Measurements from ENCODE around the gene JOSD1.

DNA sequence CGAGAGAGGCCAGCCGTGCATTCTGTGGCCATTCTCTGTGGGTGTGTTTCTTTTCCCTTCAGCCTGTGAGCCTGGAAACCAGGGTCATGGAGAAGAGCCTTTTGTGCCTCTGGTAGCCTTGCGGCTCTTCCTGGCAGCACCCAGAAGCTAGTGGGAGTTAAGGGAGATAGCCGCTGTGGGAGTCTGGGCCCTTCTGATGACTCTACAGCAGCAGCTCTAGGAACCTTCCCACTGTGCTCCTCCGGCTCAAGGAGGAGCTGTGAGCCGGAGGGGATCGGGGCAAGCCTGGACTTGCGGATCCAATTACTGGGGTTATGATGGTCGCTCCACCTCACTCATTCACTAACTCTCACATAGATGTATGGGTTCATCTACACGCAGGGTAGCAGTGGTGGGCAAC, 15.5 kb upstream of the JOSD1 start:
- TF ChIP-seq POLR2A (IDR thresholded peaks at IDR 0.05; ENCODE audit: low read depth, low read length) = no peak
- TF ChIP-seq, protein P1, sequence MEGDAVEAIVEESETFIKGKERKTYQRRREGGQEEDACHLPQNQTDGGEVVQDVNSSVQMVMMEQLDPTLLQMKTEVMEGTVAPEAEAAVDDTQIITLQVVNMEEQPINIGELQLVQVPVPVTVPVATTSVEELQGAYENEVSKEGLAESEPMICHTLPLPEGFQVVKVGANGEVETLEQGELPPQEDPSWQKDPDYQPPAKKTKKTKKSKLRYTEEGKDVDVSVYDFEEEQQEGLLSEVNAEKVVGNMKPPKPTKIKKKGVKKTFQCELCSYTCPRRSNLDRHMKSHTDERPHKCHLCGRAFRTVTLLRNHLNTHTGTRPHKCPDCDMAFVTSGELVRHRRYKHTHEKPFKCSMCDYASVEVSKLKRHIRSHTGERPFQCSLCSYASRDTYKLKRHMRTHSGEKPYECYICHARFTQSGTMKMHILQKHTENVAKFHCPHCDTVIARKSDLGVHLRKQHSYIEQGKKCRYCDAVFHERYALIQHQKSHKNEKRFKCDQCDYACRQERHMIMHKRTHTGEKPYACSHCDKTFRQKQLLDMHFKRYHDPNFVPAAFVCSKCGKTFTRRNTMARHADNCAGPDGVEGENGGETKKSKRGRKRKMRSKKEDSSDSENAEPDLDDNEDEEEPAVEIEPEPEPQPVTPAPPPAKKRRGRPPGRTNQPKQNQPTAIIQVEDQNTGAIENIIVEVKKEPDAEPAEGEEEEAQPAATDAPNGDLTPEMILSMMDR (conservative IDR thresholded peaks at IDR 0.05; ENCODE audit: low read depth, low read length) = no peak
- TF ChIP-seq RFX5 (IDR thresholded peaks at IDR 0.05; ENCODE audit: low read depth, low read length) = no peak
- no peak for TF ChIP-seq MAZ (IDR thresholded peaks at IDR 0.05; ENCODE audit: borderline replicate concordance, low read depth, low read length)
- TF ChIP-seq MAFK (IDR thresholded peaks at IDR 0.05; ENCODE audit: low read depth, low read length) = no peak
- no peak for TF ChIP-seq RAD21 (IDR thresholded peaks at IDR 0.05; ENCODE audit: low read length)
- no peak for TF ChIP-seq CHD1 (IDR thresholded peaks at IDR 0.05; ENCODE audit: low read depth, low read length)
- no peak for TF ChIP-seq SMC3 (IDR thresholded peaks at IDR 0.05; ENCODE audit: low read depth, low read length)
- no peak for TF ChIP-seq RCOR1 (IDR thresholded peaks at IDR 0.05; ENCODE audit: insufficient replicate concordance, low read length)
- no peak for TF ChIP-seq MXI1 (IDR thresholded peaks at IDR 0.05; ENCODE audit: borderline replicate concordance, low read depth, low read length)
- no peak for TF ChIP-seq BHLHE40 (IDR thresholded peaks at IDR 0.05; ENCODE audit: low read depth, low read length)
- TF ChIP-seq FOS (IDR thresholded peaks at IDR 0.05; ENCODE audit: low read depth, low read length) = no peak

All from IMR-90 (cell line).